Nephron (organoid): Measurements from ENCODE around the gene TUBB4B.

Experiments
- H3K27ac Mint-ChIP-seq, 3 experiments: 2 replicates each; pipeline ENCODE4 v1.8.0; 2020; ENCODE audit warnings: mixed read lengths in 3 of 3, mild to moderate bottlenecking in 2 of 3, moderate library complexity in 1 of 3
- H3K27me3 Mint-ChIP-seq: 2 replicates; pipeline ENCODE4 v1.8.0; 2021; ENCODE audit warnings: low read depth, mild to moderate bottlenecking, moderate library complexity, mixed read lengths
- H3K36me3 Mint-ChIP-seq: 2 replicates; pipeline ENCODE4 v1.8.0; 2020; ENCODE audit warnings: low read depth, mixed read lengths
- H3K4me1 Mint-ChIP-seq: 2 replicates; pipeline ENCODE4 v1.8.0; 2020; ENCODE audit warnings: mixed read lengths
- H3K4me3 Mint-ChIP-seq, 3 experiments: 2 replicates each; pipeline ENCODE4 v1.8.0; 2020; ENCODE audit warnings: mild to moderate bottlenecking in 3 of 3, mixed read lengths in 3 of 3, moderate library complexity in 2 of 3
- H3K9me3 Mint-ChIP-seq: 2 replicates; pipeline ENCODE4 v1.8.0; 2020; ENCODE audit warnings: mixed read lengths
- CTCF ChIP-seq, 3 experiments: fragments of 200-600 bp; sonication (generic); IDR thresholded peaks; one replicate each; pipeline ENCODE4 v1.5.0; 2021; ENCODE audit warnings: antibody characterized with exemption in 3 of 3; ENCODE audit not compliant: unreplicated experiment in 3 of 3

The TUBB4B gene

GRCh38 chr9:137233143-137233980, 7.7 kb upstream of the TUBB4B start:
- Mint-ChIP-seq H3K36me3 (no peaks in the 10 kb centered on the region), H3K4me1 (peaks cover 13% of the 10 kb centered on the region), H3K4me3 (no peak overlapping the region), H3K9me3 (no peaks in the 10 kb centered on the region), H3K27ac (no peak overlapping the region), H3K27me3 (peaks cover 5% of the 10 kb centered on the region)
- no peak for TF ChIP-seq CTCF (IDR thresholded peaks at IDR 0.05; ENCODE audit: unreplicated experiment in 3 of 3)

- peaks cover 19% of the 10 kb centered on the region for H3K4me1 Mint-ChIP-seq
- no peaks in the 10 kb centered on the region for H3K9me3 Mint-ChIP-seq
- TF ChIP-seq CTCF (IDR thresholded peaks at IDR 0.05; ENCODE audit: unreplicated experiment in 3 of 3) = no peak
- H3K27ac Mint-ChIP-seq = no peak overlapping the region
- no peak overlapping the region for H3K4me3 Mint-ChIP-seq
- no peaks in the 10 kb centered on the region for H3K36me3 Mint-ChIP-seq
- peaks cover 5% of the 10 kb centered on the region for H3K27me3 Mint-ChIP-seq
Measured at GRCh38 chr9:137234055-137234697, 6.9 kb upstream of the TUBB4B start.

- Mint-ChIP-seq H3K4me3 (peak overlapping the region in 2 of 3 experiments; percentile 40 to 42), H3K4me1 (peaks cover 19% of the 10 kb centered on the region), H3K36me3 (no peaks in the 10 kb centered on the region), H3K27ac (peak overlapping the region in 1 of 3 experiments; percentile 35), H3K27me3 (peaks cover 5% of the 10 kb centered on the region), H3K9me3 (no peaks in the 10 kb centered on the region)
- TF ChIP-seq CTCF (IDR thresholded peaks at IDR 0.05; ENCODE audit: unreplicated experiment in 3 of 3) = no peak
Measured at GRCh38 chr9:137234758-137235423, 6.2 kb upstream of the TUBB4B start.

GRCh38 chr9:137235424-137236237, 5.5 kb upstream of the TUBB4B start:
- TF ChIP-seq CTCF (IDR thresholded peaks at IDR 0.05; ENCODE audit: unreplicated experiment in 3 of 3) = no peak
- Mint-ChIP-seq H3K4me1 (peaks cover 19% of the 10 kb centered on the region), H3K27me3 (peaks cover 5% of the 10 kb centered on the region), H3K4me3 (peak overlapping the region in 1 of 3 experiments; percentile 40), H3K36me3 (no peaks in the 10 kb centered on the region), H3K9me3 (no peaks in the 10 kb centered on the region), H3K27ac (peak overlapping the region in 1 of 3 experiments; percentile 35)

GRCh38 chr9:137236238-137236935, 4.7 kb upstream of the TUBB4B start:
- Mint-ChIP-seq H3K36me3 (no peaks in the 10 kb centered on the region), H3K4me1 (peaks cover 24% of the 10 kb centered on the region), H3K27ac (no peak overlapping the region), H3K9me3 (no peaks in the 10 kb centered on the region), H3K4me3 (no peak overlapping the region), H3K27me3 (peaks cover 5% of the 10 kb centered on the region)
- peak; percentile 99 to 100 (median 100) for TF ChIP-seq CTCF (IDR thresholded peaks at IDR 0.05; ENCODE audit: unreplicated experiment in 3 of 3)
